IMR-90 (cell line): Measurements from ENCODE around the gene SMC4. TPM values are rescaled to one million over a fixed set of nuclear protein-coding genes. Genes with fewer than 3 reads are reported as not detected.

Source experiments
- ATAC-seq: fragments of 200-7000 bp; cut with Tn5 transposase; 2 replicates; pipeline ENCODE4 v1.9.1; 2020; ENCODE audit warnings: low read depth, mild to moderate bottlenecking, moderate library complexity
- BruUV-seq: library from RNA; stranded (reverse); fragments of 400-500 nt; replicated peaks from 2 replicates; lab custom pipeline; 2021; lab: Mats Ljungman, UMichigan
- CTCF ChIA-PET: fragments of 300-600 bp; formaldehyde crosslinking; extraction: SDS; loops from one replicate; lab custom pipeline; 2021; ENCODE audit warnings: antibody characterized with exemption; lab: Yijun Ruan, JAX
- POLR2A ChIA-PET: fragments of 300-600 bp; sonication (Branson Sonifier 250); formaldehyde crosslinking; loops from one replicate; lab custom pipeline; 2022; ENCODE audit warnings: antibody characterized with exemption; ENCODE audit not compliant: unreplicated experiment; lab: Charles Lee
- DNase-seq: peaks from one replicate; pipeline ENCODE4 v3.0.0; 2013
- H2AFZ ChIP-seq: replicated peaks from 2 replicates; pipeline ENCODE3; 2013; ENCODE audit warnings: low read length, mild to moderate bottlenecking; ENCODE audit not compliant: poor library complexity
- H2AK5ac ChIP-seq: 2 replicates; pipeline ENCODE4 v1.6.1; 2013; ENCODE audit warnings: low read depth, low read length, inconsistent platforms
- H2AK9ac ChIP-seq: replicated peaks from 2 replicates; pipeline ENCODE3; 2013; ENCODE audit warnings: mild to moderate bottlenecking, low read depth, low read length, moderate library complexity; ENCODE audit not compliant: poor library complexity
- H2BK120ac ChIP-seq: 2 replicates; pipeline ENCODE4 v1.6.1; 2013; ENCODE audit warnings: low read depth, low read length, inconsistent platforms
- H2BK15ac ChIP-seq: 3 replicates; pipeline ENCODE4 v1.6.1; 2013; ENCODE audit warnings: low read depth, low read length, inconsistent platforms
- H2BK20ac ChIP-seq: 2 replicates; pipeline ENCODE4 v1.6.1; 2013; ENCODE audit warnings: low read depth, mild to moderate bottlenecking, inconsistent platforms, low read length, moderate library complexity
- H2BK5ac ChIP-seq: 2 replicates; pipeline ENCODE4 v1.6.1; 2013; ENCODE audit warnings: mild to moderate bottlenecking, low read depth, low read length, inconsistent platforms; ENCODE audit not compliant: poor library complexity, severe bottlenecking
- H3K14ac ChIP-seq: replicated peaks from 2 replicates; pipeline ENCODE4 v1.6.1; 2013; ENCODE audit warnings: low read depth, low read length, inconsistent platforms
- H3K18ac ChIP-seq: 2 replicates; pipeline ENCODE4 v1.6.1; 2013; ENCODE audit warnings: low read depth, low read length, control low read depth
- H3K23ac ChIP-seq: 2 replicates; pipeline ENCODE4 v1.6.1; 2013; ENCODE audit warnings: low read depth, low read length, inconsistent platforms
- H3K27ac ChIP-seq: 2 replicates; pipeline ENCODE4 v1.5.1; 2013; ENCODE audit warnings: mild to moderate bottlenecking, control low read depth, low read length; ENCODE audit not compliant: insufficient read depth
- H3K27me3 ChIP-seq: 2 replicates; pipeline ENCODE4 v1.6.1; 2013; ENCODE audit warnings: low read length; ENCODE audit not compliant: control insufficient read depth, insufficient read depth
- H3K36me3 ChIP-seq: 2 replicates; pipeline ENCODE4 v1.6.1; 2013; ENCODE audit warnings: low read length, mixed read lengths; ENCODE audit not compliant: control insufficient read depth, insufficient read depth
- H3K4ac ChIP-seq: 2 replicates; pipeline ENCODE4 v1.6.1; 2013; ENCODE audit warnings: low read depth, low read length, inconsistent platforms
- H3K4me1 ChIP-seq: 2 replicates; pipeline ENCODE4 v1.6.1; 2013; ENCODE audit warnings: low read length, mixed read lengths; ENCODE audit not compliant: control insufficient read depth, insufficient read depth
- H3K4me2 ChIP-seq: 2 replicates; pipeline ENCODE4 v1.6.1; 2013; ENCODE audit warnings: low read depth, mild to moderate bottlenecking, control low read depth, low read length, moderate library complexity
- H3K4me3 ChIP-seq: 2 replicates; pipeline ENCODE4 v1.5.1; 2013; ENCODE audit warnings: low read depth, mild to moderate bottlenecking, control low read depth, low read length, moderate library complexity; ENCODE audit not compliant: insufficient read depth
- H3K56ac ChIP-seq: 2 replicates; pipeline ENCODE4 v1.6.1; 2013; ENCODE audit warnings: low read length, inconsistent platforms; ENCODE audit not compliant: insufficient read depth; ENCODE audit errors: extremely low read depth
- H3K79me1 ChIP-seq, 2 experiments: 2 replicates each; pipeline ENCODE4 v1.6.1; 2013; ENCODE audit warnings: low read length in 2 of 2, inconsistent platforms in 1 of 2, low read depth in 1 of 2
- H3K9ac ChIP-seq: 2 replicates; pipeline ENCODE4 v1.6.1; 2013; ENCODE audit warnings: low read depth, low read length, control low read depth
- H3K9me1 ChIP-seq: 2 replicates; pipeline ENCODE4 v1.6.1; 2013; ENCODE audit warnings: low read length, inconsistent platforms; ENCODE audit not compliant: insufficient read depth
- H3K9me3 ChIP-seq: 2 replicates; pipeline ENCODE4 v1.6.1; 2013; ENCODE audit warnings: low read length; ENCODE audit not compliant: control insufficient read depth, insufficient read depth
- H4K20me1 ChIP-seq: 2 replicates; pipeline ENCODE4 v1.6.1; 2013; ENCODE audit warnings: low read length, inconsistent platforms; ENCODE audit not compliant: insufficient read depth
- H4K5ac ChIP-seq: 2 replicates; pipeline ENCODE4 v1.6.1; 2013; ENCODE audit warnings: mild to moderate bottlenecking, low read depth, low read length, control low read depth
- H4K8ac ChIP-seq, 2 experiments: 2 replicates each; pipeline ENCODE4 v1.6.1; 2013; ENCODE audit warnings: low read depth in 2 of 2, low read length in 2 of 2, control low read depth in 1 of 2, inconsistent platforms in 1 of 2
- H4K91ac ChIP-seq: 2 replicates; pipeline ENCODE4 v1.6.1; 2013; ENCODE audit warnings: low read depth, low read length, inconsistent platforms; ENCODE audit not compliant: insufficient read depth
- dilution Hi-C: fragments of 300-500 bp; cut with HindIII; formaldehyde crosslinking; loops from one replicate; pipeline ENCODE4 v1.14.3; 2018; ENCODE audit warnings: low sequenced_read_pairs; ENCODE audit not compliant: unreplicated experiment
- in situ Hi-C: fragments of 300-500 bp; cut with MboI; formaldehyde crosslinking; loops from 3 replicates; pipeline ENCODE4 v1.14.3; 2019; ENCODE audit warnings: low sequenced_read_pairs, inconsistent platforms, mixed read lengths
- intact Hi-C: fragments of 100-400 bp; cut with micrococcal nuclease; formaldehyde crosslinking; loops from 2 replicates; pipeline ENCODE4 v1.10.0; 2022
- polyA plus RNA-seq, 3 experiments: library from polyadenylated mRNA; depleted of rRNA; stranded (reverse); fragments of >200 nt; gene quantifications; 2 replicates each; pipeline ENCODE4 v1.2.3, GENCODE V29; 2012; ENCODE audit warnings: low replicate concordance in 1 of 3
- total RNA-seq: library from RNA; depleted of rRNA; stranded (reverse); fragments of >200 nt; gene quantifications from 2 replicates; pipeline ENCODE4 v1.2.3, GENCODE V29; 2012
- TF ChIP-seq, protein P1 (sequence below): fragments of 150-350 bp; IDR thresholded peaks from 2 replicates; pipeline ENCODE4 v1.6.1; 2017; ENCODE audit warnings: mild to moderate bottlenecking, antibody characterized with exemption, low read length, low read depth

SMC4 gene
- total and polyA plus RNA-seq, 2 of the 4 experiments (the other 2 are of a cell fraction): 48.8 to 50.1 TPM

DNA sequence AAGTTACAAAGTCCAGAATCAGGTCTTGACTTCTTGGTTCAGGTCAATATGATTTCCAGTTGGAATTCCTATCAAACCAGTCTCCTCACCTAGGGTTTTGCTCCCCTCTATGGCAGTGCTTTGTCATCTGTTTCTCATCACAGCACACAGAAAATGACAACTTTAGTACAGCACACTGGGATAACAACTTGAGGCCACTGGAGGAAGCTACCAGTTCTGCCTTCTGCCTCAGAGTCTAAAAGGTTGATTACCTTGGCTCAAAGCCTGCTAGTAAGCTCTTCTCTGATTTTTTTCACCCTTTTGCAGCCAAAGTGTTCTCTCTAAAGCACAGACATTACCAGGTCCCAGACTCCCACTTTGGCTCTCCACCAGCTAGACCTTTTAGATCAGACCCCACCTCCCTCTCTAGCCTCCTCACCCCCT is 75.0 kb downstream of the SMC4 start:
- Histone ChIP-seq H3K4me2 (peak overlapping the region; percentile 41; the same call in 1 of the 2 replicates), H4K5ac (peak overlapping the region; percentile 21; the same call in 1 of the 2 replicates), H2BK5ac (peak overlapping the region; percentile 77), H3K9ac (no peak overlapping the region), H3K27me3 (no peaks in the 10 kb centered on the region), H3K56ac (peak overlapping the region; percentile 24; the same call in 1 of the 2 replicates), H3K4me1 (peaks cover 20% of the 10 kb centered on the region), H3K14ac (0 out of 2 replicates have a peak overlapping the region, but pooled peaks have one; percentile 23), H2AK5ac (peak overlapping the region; percentile 57; the same call in 1 of the 2 replicates), H3K23ac (peak overlapping the region; percentile 29), H3K4me3 (no peak overlapping the region), H3K36me3 (no peaks in the 10 kb centered on the region), H3K79me1 (no peaks in the 10 kb centered on the region; a peak in 1 of 4 replicates), H3K9me1 (peaks cover 15% of the 10 kb centered on the region), H3K4ac (peak overlapping the region; percentile 53), H2BK15ac (peak overlapping the region; percentile 43; the same call in 2 of the 3 replicates), H2AFZ (peak overlapping the region; percentile 54), H3K27ac (no peak overlapping the region), H4K91ac (peak overlapping the region; percentile 46), H3K9me3 (peaks cover 8% of the 10 kb centered on the region), H2BK120ac (peak overlapping the region; percentile 81), H4K20me1 (no peaks in the 10 kb centered on the region), H4K8ac (peak overlapping the region in 1 of 2 experiments; percentile 36; a peak in 1 of 4 replicates), H3K18ac (peak overlapping the region; percentile 61; the same call in 1 of the 2 replicates), H2BK20ac (peak overlapping the region; percentile 73), H2AK9ac (peak overlapping the region; percentile 6)
- in situ Hi-C loops: no loop called here
- dilution Hi-C loops: no loop called here
- TF ChIP-seq, protein P1, sequence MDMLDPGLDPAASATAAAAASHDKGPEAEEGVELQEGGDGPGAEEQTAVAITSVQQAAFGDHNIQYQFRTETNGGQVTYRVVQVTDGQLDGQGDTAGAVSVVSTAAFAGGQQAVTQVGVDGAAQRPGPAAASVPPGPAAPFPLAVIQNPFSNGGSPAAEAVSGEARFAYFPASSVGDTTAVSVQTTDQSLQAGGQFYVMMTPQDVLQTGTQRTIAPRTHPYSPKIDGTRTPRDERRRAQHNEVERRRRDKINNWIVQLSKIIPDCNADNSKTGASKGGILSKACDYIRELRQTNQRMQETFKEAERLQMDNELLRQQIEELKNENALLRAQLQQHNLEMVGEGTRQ: no peak
- CTCF ChIA-PET: no interaction called here
- peak; percentile 63 for DNase-seq
- peak; percentile 48 for ATAC-seq
- no TSS peak for BruUV-seq
- intact Hi-C loops: no loop called here
- POLR2A ChIA-PET: no interaction called here
